Neuron (in vitro differentiated cells): ENCODE measurements around the gene ARL2BP.

Source experiments
- H2AFZ ChIP-seq: one replicate; pipeline ENCODE4 v1.6.1; 2013; ENCODE audit warnings: low read depth, mild to moderate bottlenecking, inconsistent platforms, low read length, moderate library complexity
- H3K27me3 ChIP-seq: one replicate; pipeline ENCODE4 v1.6.1; 2013; ENCODE audit warnings: low read length; ENCODE audit not compliant: insufficient read depth
- H3K36me3 ChIP-seq: one replicate; pipeline ENCODE4 v1.6.1; 2013; ENCODE audit warnings: low read length; ENCODE audit not compliant: insufficient read depth
- H3K4me1 ChIP-seq: one replicate; pipeline ENCODE4 v1.6.1; 2013; ENCODE audit warnings: low read length; ENCODE audit not compliant: insufficient read depth
- H3K4me3 ChIP-seq: 2 replicates; pipeline ENCODE4 v1.5.1; 2013; ENCODE audit warnings: mild to moderate bottlenecking, low read length, moderate library complexity
- H3K9me3 ChIP-seq: one replicate; pipeline ENCODE4 v1.6.1; 2013; ENCODE audit warnings: low read length

The ARL2BP gene

GRCh38 chr16:57242650-57243049, 2.4 kb upstream of the ARL2BP start:
- no peak overlapping the region for H3K4me3 ChIP-seq
- H3K36me3 ChIP-seq, result peaks cover 35% of the 10 kb centered on the region
- peaks cover 7% of the 10 kb centered on the region for H3K4me1 ChIP-seq
- no peaks in the 10 kb centered on the region for H3K27me3 ChIP-seq
- H3K9me3 ChIP-seq, result no peaks in the 10 kb centered on the region
- no peak overlapping the region for H2AFZ ChIP-seq

- Histone ChIP-seq H3K4me1 (peaks cover 7% of the 10 kb centered on the region), H3K9me3 (peaks cover 2% of the 10 kb centered on the region), H3K36me3 (peaks cover 32% of the 10 kb centered on the region), H3K27me3 (no peaks in the 10 kb centered on the region), H2AFZ (peak overlapping the region; percentile 62), H3K4me3 (peak overlapping the region; percentile 52)
These were observed 644 bp upstream of the ARL2BP start for GRCh38 chr16:57244463-57244766.

GRCh38 chr16:57245472-57246113, 534 bp downstream of the ARL2BP start:
- Histone ChIP-seq H3K4me3 (peak overlapping the region; percentile 52), H3K4me1 (peaks cover 7% of the 10 kb centered on the region), H3K27me3 (no peaks in the 10 kb centered on the region), H3K9me3 (peaks cover 2% of the 10 kb centered on the region), H2AFZ (peak overlapping the region; percentile 77), H3K36me3 (peaks cover 30% of the 10 kb centered on the region)

- Histone ChIP-seq H3K9me3 (peaks cover 5% of the 10 kb centered on the region), H2AFZ (no peak overlapping the region), H3K4me1 (no peaks in the 10 kb centered on the region), H3K27me3 (no peaks in the 10 kb centered on the region), H3K4me3 (no peak overlapping the region), H3K36me3 (peaks cover 52% of the 10 kb centered on the region)
These were observed 6.3 kb downstream of the ARL2BP start for GRCh38 chr16:57251352-57251751.

GRCh38 chr16:57252148-57252721, 7.2 kb downstream of the ARL2BP start:
- H3K36me3 ChIP-seq, result peaks cover 46% of the 10 kb centered on the region
- no peak overlapping the region for H2AFZ ChIP-seq
- no peaks in the 10 kb centered on the region for H3K27me3 ChIP-seq
- H3K4me1 ChIP-seq, result no peaks in the 10 kb centered on the region
- H3K4me3 ChIP-seq, result no peak overlapping the region
- peaks cover 5% of the 10 kb centered on the region for H3K9me3 ChIP-seq

GRCh38 chr16:57253466-57253865, 8.4 kb downstream of the ARL2BP start:
- no peaks in the 10 kb centered on the region for H3K27me3 ChIP-seq
- H3K4me3 ChIP-seq, result no peak overlapping the region
- peaks cover 37% of the 10 kb centered on the region for H3K36me3 ChIP-seq
- no peaks in the 10 kb centered on the region for H3K4me1 ChIP-seq
- peaks cover 5% of the 10 kb centered on the region for H3K9me3 ChIP-seq
- H2AFZ ChIP-seq, result no peak overlapping the region

- Histone ChIP-seq H2AFZ (no peak overlapping the region), H3K4me3 (no peak overlapping the region), H3K4me1 (peaks cover 8% of the 10 kb centered on the region), H3K9me3 (peaks cover 3% of the 10 kb centered on the region), H3K27me3 (no peaks in the 10 kb centered on the region), H3K36me3 (peaks cover 22% of the 10 kb centered on the region)
These were observed 10.8 kb downstream of the ARL2BP start for GRCh38 chr16:57255686-57256415.

GRCh38 chr16:57256601-57257395, 11.7 kb downstream of the ARL2BP start:
- H3K4me3 ChIP-seq, result no peak overlapping the region
- no peaks in the 10 kb centered on the region for H3K27me3 ChIP-seq

GRCh38 chr16:57257455-57258070, 12.5 kb downstream of the ARL2BP start:
- Histone ChIP-seq H3K36me3 (peaks cover 6% of the 10 kb centered on the region), H3K27me3 (no peaks in the 10 kb centered on the region), H3K9me3 (no peaks in the 10 kb centered on the region), H3K4me1 (peaks cover 8% of the 10 kb centered on the region), H3K4me3 (no peak overlapping the region), H2AFZ (no peak overlapping the region)

More at GRCh38 chr16:57256601-57257395, 11.7 kb downstream of the ARL2BP start:
- Histone ChIP-seq H3K4me1 (peaks cover 8% of the 10 kb centered on the region), H3K36me3 (peaks cover 13% of the 10 kb centered on the region), H3K9me3 (peaks cover 3% of the 10 kb centered on the region), H2AFZ (no peak overlapping the region)

- no peaks in the 10 kb centered on the region for H3K9me3 ChIP-seq
- H3K36me3 ChIP-seq, result no peaks in the 10 kb centered on the region
- no peak overlapping the region for H3K4me3 ChIP-seq
- H2AFZ ChIP-seq, result no peak overlapping the region
- H3K4me1 ChIP-seq, result peaks cover 8% of the 10 kb centered on the region
- peaks cover 6% of the 10 kb centered on the region for H3K27me3 ChIP-seq
These were observed 13.3 kb downstream of the ARL2BP start for GRCh38 chr16:57258226-57258909.

- Histone ChIP-seq H3K27me3 (peaks cover 6% of the 10 kb centered on the region), H3K4me3 (no peak overlapping the region), H3K36me3 (no peaks in the 10 kb centered on the region), H2AFZ (no peak overlapping the region), H3K4me1 (peaks cover 8% of the 10 kb centered on the region), H3K9me3 (no peaks in the 10 kb centered on the region)
These were observed 13.9 kb downstream of the ARL2BP start for GRCh38 chr16:57258910-57259475.

GRCh38 chr16:57260294-57260929, 15.4 kb downstream of the ARL2BP start:
- peaks cover 6% of the 10 kb centered on the region for H3K27me3 ChIP-seq
- no peaks in the 10 kb centered on the region for H3K36me3 ChIP-seq
- peaks cover 8% of the 10 kb centered on the region for H3K4me1 ChIP-seq
- H3K4me3 ChIP-seq, result peak overlapping the region; percentile 35
- H3K9me3 ChIP-seq, result no peaks in the 10 kb centered on the region
- H2AFZ ChIP-seq, result no peak overlapping the region
